OCI-LY7 (cell line): Measurements from ENCODE around the gene CHD2. TPM values are rescaled to one million over a fixed set of nuclear protein-coding genes. Genes with fewer than 3 reads are reported as not detected.
A peak's percentile ranks its signal among the peaks of the same experiment; 100 is the strongest.

Experiments
- BruUV-seq: library from RNA; stranded (reverse); fragments of 400-500 nt; replicated peaks from 2 replicates; lab custom pipeline; 2021; lab: Mats Ljungman, UMichigan
- CTCF ChIA-PET: fragments of 300-600 bp; sonication (Branson Sonifier 250); formaldehyde crosslinking; loops from one replicate; lab custom pipeline; 2022; ENCODE audit warnings: antibody characterized with exemption; ENCODE audit not compliant: unreplicated experiment; lab: Charles Lee
- POLR2A ChIA-PET: fragments of 300-600 bp; sonication (Branson Sonifier 250); formaldehyde crosslinking; loops from one replicate; lab custom pipeline; 2022; ENCODE audit warnings: antibody characterized with exemption; lab: Charles Lee
- DNase-seq: peaks from one replicate; pipeline ENCODE4 v3.0.0-alpha.2; 2015; ENCODE audit warnings: low spot score
- H2AFZ ChIP-seq: fragments of 200-600 bp; sonication (generic), shearing (Covaris generic); 2 replicates; pipeline ENCODE4 v1.6.1; 2014; ENCODE audit warnings: mild to moderate bottlenecking, antibody characterized with exemption, low read length, moderate library complexity
- H3K27ac ChIP-seq: fragments of 200-600 bp; sonication (generic); 2 replicates; pipeline ENCODE4 v1.5.1; 2014; ENCODE audit warnings: mixed run types, low read depth, mild to moderate bottlenecking, moderate library complexity, low read length, inconsistent platforms; ENCODE audit not compliant: poor library complexity, severe bottlenecking
- H3K36me3 ChIP-seq: fragments of 200-600 bp; sonication (generic); 2 replicates; pipeline ENCODE4 v1.6.1; 2014; ENCODE audit warnings: mild to moderate bottlenecking, antibody characterized with exemption, low read length, moderate library complexity, mixed read lengths; ENCODE audit not compliant: insufficient read depth
- H3K4me1 ChIP-seq: fragments of 200-600 bp; sonication (generic); 2 replicates; pipeline ENCODE4 v1.5.1; 2014; ENCODE audit warnings: mild to moderate bottlenecking, low read length; ENCODE audit not compliant: insufficient read depth, poor library complexity, severe bottlenecking
- H3K4me2 ChIP-seq: fragments of 200-600 bp; sonication (generic); 2 replicates; pipeline ENCODE4 v1.6.1; 2014; ENCODE audit warnings: mild to moderate bottlenecking, low read length
- H3K4me3 ChIP-seq: fragments of 200-600 bp; sonication (generic); 2 replicates; pipeline ENCODE4 v1.5.1; 2014; ENCODE audit warnings: mild to moderate bottlenecking, low read depth, low read length; ENCODE audit not compliant: poor library complexity, severe bottlenecking
- H3K79me2 ChIP-seq: fragments of 200-600 bp; sonication (generic); 2 replicates; pipeline ENCODE4 v1.6.1; 2016; ENCODE audit warnings: low read depth, mild to moderate bottlenecking, low read length, moderate library complexity, mixed read lengths; ENCODE audit not compliant: insufficient read depth
- H3K9me2 ChIP-seq: fragments of 200-600 bp; sonication (generic); 2 replicates; pipeline ENCODE4 v1.6.1; 2016; ENCODE audit warnings: mild to moderate bottlenecking, low read length, mixed read lengths; ENCODE audit not compliant: insufficient read depth
- H3K9me3 ChIP-seq: fragments of 200-600 bp; sonication (generic); 2 replicates; pipeline ENCODE4 v1.6.1; 2014; ENCODE audit warnings: mild to moderate bottlenecking, mixed run types, low read length, mixed read lengths
- H4K20me1 ChIP-seq: fragments of 200-600 bp; sonication (generic); 2 replicates; pipeline ENCODE4 v1.6.1; 2014; ENCODE audit warnings: mild to moderate bottlenecking, antibody characterized with exemption, low read length, moderate library complexity, mixed read lengths; ENCODE audit not compliant: insufficient read depth
- CTCF ChIP-seq: fragments of 200-600 bp; sonication (generic); conservative IDR thresholded peaks from 2 replicates; pipeline ENCODE4 v1.5.1; 2014; ENCODE audit warnings: mild to moderate bottlenecking, antibody characterized with exemption, low read length, moderate library complexity, mixed read lengths
- EZH2phosphoT487 ChIP-seq: fragments of 200-600 bp; sonication (generic); IDR thresholded peaks from 2 replicates; pipeline ENCODE4 v1.6.1; 2018; ENCODE audit warnings: low read depth, borderline replicate concordance, mild to moderate bottlenecking, mixed run types, antibody characterized with exemption, low read length, moderate library complexity, mixed read lengths
- intact Hi-C: fragments of 100-400 bp; cut with micrococcal nuclease; formaldehyde crosslinking; loops from one replicate; pipeline ENCODE4 v1.10.0; 2022; ENCODE audit not compliant: unreplicated experiment
- total RNA-seq, 2 experiments: library from RNA; depleted of rRNA in 1 of 2; stranded (reverse); fragments of >200 nt in 1 of 2; shearing (Covaris generic) in 1 of 2; gene quantifications; 2 replicates each; pipeline ENCODE4 v1.2.3, GENCODE V29; 2014 to 2022

Gene CHD2
- total RNA-seq, 2 experiments from 2014 or later, result 133 to 213 TPM

DNA sequence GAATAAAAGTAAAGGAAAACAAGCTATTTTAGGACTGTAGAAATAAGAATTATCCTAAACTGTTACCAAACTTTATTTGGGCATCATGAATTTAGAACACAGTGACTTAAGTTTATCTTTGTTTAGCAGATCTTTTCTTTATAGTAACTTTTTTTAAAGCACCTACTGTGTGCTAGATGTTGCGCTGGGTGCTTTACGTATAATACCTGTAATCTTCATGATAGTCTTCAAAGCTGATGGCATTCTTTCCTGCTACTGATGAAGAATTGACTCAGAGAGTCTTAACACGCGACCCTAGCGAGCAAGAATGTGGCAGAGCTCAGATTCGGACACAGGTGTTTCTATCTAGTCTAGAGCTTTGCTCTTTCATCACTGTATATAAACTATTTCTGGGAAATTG, 53.9 kb downstream of the CHD2 start:
- BruUV-seq, result no TSS peak
- TF ChIP-seq CTCF, result no peak
- no peak for TF ChIP-seq EZH2phosphoT487
- H3K9me3 ChIP-seq, result peaks cover 13% of the 10 kb centered on the region
- H2AFZ ChIP-seq, result no peak overlapping the region
- peaks cover 100% of the 10 kb centered on the region for H3K36me3 ChIP-seq
- no peak for DNase-seq
- H3K4me2 ChIP-seq, result no peak overlapping the region
- CTCF ChIA-PET, result no interaction called here
- no peak overlapping the region for H3K4me3 ChIP-seq
- POLR2A ChIA-PET, result interaction anchor here (0.6 to 2.5 kb wide), 7 partner anchors 16 to 117 kb away, joined by 3 to 10 read pairs (median 4); no protein-coding TSS in a partner anchor
- intact Hi-C loops, result no loop called here
- H3K4me1 ChIP-seq, result no peaks in the 10 kb centered on the region
- peaks cover 14% of the 10 kb centered on the region; the same call in 1 of the 2 replicates for H3K79me2 ChIP-seq
- H3K27ac ChIP-seq, result no peak overlapping the region
- H3K9me2 ChIP-seq, result no peaks in the 10 kb centered on the region
- no peaks in the 10 kb centered on the region for H4K20me1 ChIP-seq

- no TSS peak for BruUV-seq
- Histone ChIP-seq H3K9me2 (no peaks in the 10 kb centered on the region), H3K9me3 (peaks cover 7% of the 10 kb centered on the region), H3K79me2 (peaks cover 18% of the 10 kb centered on the region; the same call in 1 of the 2 replicates), H2AFZ (no peak overlapping the region), H3K4me3 (no peak overlapping the region), H3K36me3 (peaks cover 100% of the 10 kb centered on the region), H4K20me1 (no peaks in the 10 kb centered on the region), H3K27ac (no peak overlapping the region), H3K4me1 (no peaks in the 10 kb centered on the region), H3K4me2 (no peak overlapping the region)
- DNase-seq, result peak; percentile 25
- intact Hi-C loops, result no loop called here
- ChIA-PET POLR2A (interaction anchor here (1.2 to 2.5 kb wide), 3 partner anchors 15 to 30 kb away, joined by 3 to 10 read pairs (median 4); no protein-coding TSS in a partner anchor), CTCF (no interaction called here)
- TF ChIP-seq EZH2phosphoT487 (no peak), CTCF (peak; percentile 81)
These were observed 54.5 kb downstream of the CHD2 start for GRCh38 chr15:92954578-92954977.

- no peak overlapping the region for H3K4me3 ChIP-seq
- H3K9me3 ChIP-seq, result no peaks in the 10 kb centered on the region
- no peaks in the 10 kb centered on the region for H4K20me1 ChIP-seq
- no peak overlapping the region for H3K27ac ChIP-seq
- no peak overlapping the region for H3K4me2 ChIP-seq
- CTCF ChIA-PET, result no interaction called here
- peaks cover 29% of the 10 kb centered on the region; the same call in 1 of the 2 replicates for H3K79me2 ChIP-seq
- TF ChIP-seq EZH2phosphoT487, result no peak
- POLR2A ChIA-PET, result no interaction called here
- intact Hi-C loops, result no loop called here
- H2AFZ ChIP-seq, result no peak overlapping the region
- peaks cover 100% of the 10 kb centered on the region for H3K36me3 ChIP-seq
- no TSS peak for BruUV-seq
- H3K9me2 ChIP-seq, result no peaks in the 10 kb centered on the region
- no peaks in the 10 kb centered on the region for H3K4me1 ChIP-seq
- DNase-seq, result no peak
These were observed 55.6 kb downstream of the CHD2 start for GRCh38 chr15:92955706-92956105.
